H1 (cell line): ENCODE measurements around the gene TEN1.

ENCODE experiments used
- KDM1A ChIP-seq: fragments of 200-600, 300-600 bp; sonication (generic); IDR thresholded peaks from 2 replicates; pipeline ENCODE4 v1.7.1; 2016; ENCODE audit warnings: mild to moderate bottlenecking, low read length, borderline replicate concordance
- POLR2A ChIP-seq, 2 experiments: IDR thresholded peaks; 1 replicate in 1 of 2; 2 replicates in 1 of 2; pipeline ENCODE4 v1.6.1; 2011; ENCODE audit warnings: low read depth in 2 of 2, low read length in 2 of 2, mild to moderate bottlenecking in 2 of 2; ENCODE audit errors: control extremely low read depth in 1 of 2

- TF ChIP-seq KDM1A (no peak), POLR2A (IDR thresholded peaks at IDR 0.05; ENCODE audit: control extremely low read depth in 1 of 2, low read depth in 2 of 2, low read length in 2 of 2) (no peak)
Observed at GRCh38 chr17:76036497-76037261, 57.6 kb downstream of the TEN1 start.
